CD4-positive, alpha-beta T cell (primary cell): ENCODE measurements around the gene MPP3. TPM values are rescaled to one million over a fixed set of nuclear protein-coding genes. Genes with fewer than 3 reads are reported as not detected.

Experiments
- ATAC-seq: fragments of 200-7000 bp; cut with Tn5 transposase; one replicate; pipeline ENCODE4 v1.10.0; 2022; ENCODE audit warnings: mild to moderate bottlenecking; ENCODE audit not compliant: poor library complexity
- CTCF ChIA-PET: fragments of 350-600 bp; sonication (Branson Sonifier 250); formaldehyde crosslinking; loops from one replicate; lab custom pipeline; 2021; ENCODE audit warnings: antibody characterized with exemption, inconsistent platforms; lab: Charles Lee
- POLR2A ChIA-PET: fragments of 350-600 bp; sonication (Branson Sonifier 250); formaldehyde crosslinking; loops from one replicate; lab custom pipeline; 2021; ENCODE audit warnings: antibody characterized with exemption, inconsistent platforms; lab: Charles Lee
- DNase-seq, 14 experiments: peaks; one replicate each; pipeline ENCODE4 v3.0.0-alpha.2; 2013 to 2020; ENCODE audit warnings: mixed read lengths in 2 of 14
- H3K27ac ChIP-seq, 2 donors: one replicate each; pipeline versions ENCODE4 v1.5.1 to v1.7.0; 2013; ENCODE audit warnings: low read length in 2 of 2, low read depth in 1 of 2, mild to moderate bottlenecking in 1 of 2
- H3K27me3 ChIP-seq, 2 experiments: 1 replicate in 1 of 2; 2 replicates in 1 of 2; pipeline versions ENCODE4 v1.6.1 to v1.7.0; 2013; ENCODE audit warnings: low read length in 2 of 2, control low read depth in 1 of 2, mild to moderate bottlenecking in 1 of 2, moderate library complexity in 1 of 2; ENCODE audit not compliant: insufficient read depth in 2 of 2, control insufficient read depth in 1 of 2
- H3K36me3 ChIP-seq: one replicate; pipeline ENCODE4 v1.6.1; 2013; ENCODE audit warnings: low read length, control low read depth; ENCODE audit not compliant: insufficient read depth
- H3K4me1 ChIP-seq: one replicate; pipeline ENCODE4 v1.6.1; 2013; ENCODE audit warnings: low read length, control low read depth; ENCODE audit not compliant: insufficient read depth
- H3K4me3 ChIP-seq: one replicate; pipeline ENCODE4 v1.5.1; 2013; ENCODE audit warnings: mild to moderate bottlenecking, low read length, moderate library complexity
- H3K9me3 ChIP-seq, 2 experiments: 1 replicate in 1 of 2; 2 replicates in 1 of 2; pipeline versions ENCODE4 v1.6.1 to v1.7.0; 2013; ENCODE audit warnings: low read length in 2 of 2, mild to moderate bottlenecking in 2 of 2, control low read depth in 1 of 2, moderate library complexity in 1 of 2; ENCODE audit not compliant: control insufficient read depth in 1 of 2, insufficient read depth in 1 of 2
- H3K27ac Mint-ChIP-seq: one replicate; pipeline ENCODE4 v1.8.0; 2020; ENCODE audit warnings: mixed read lengths
- H3K27me3 Mint-ChIP-seq: one replicate; pipeline ENCODE4 v1.8.0; 2021; ENCODE audit warnings: mixed read lengths
- H3K36me3 Mint-ChIP-seq: one replicate; pipeline ENCODE4 v1.8.0; 2021; ENCODE audit warnings: low read depth, mixed read lengths
- H3K4me1 Mint-ChIP-seq: one replicate; pipeline ENCODE4 v1.8.0; 2021; ENCODE audit warnings: low read depth, mixed read lengths
- H3K4me3 Mint-ChIP-seq: one replicate; pipeline ENCODE4 v1.8.0; 2020; ENCODE audit warnings: mild to moderate bottlenecking, mixed read lengths
- H3K9me3 Mint-ChIP-seq: one replicate; pipeline ENCODE4 v1.8.0; 2020; ENCODE audit warnings: mixed read lengths
- intact Hi-C, 2 experiments: fragments of 100-400 bp; cut with DNase I in 1 of 2; cut with micrococcal nuclease in 1 of 2; formaldehyde crosslinking; loops; one replicate each; pipeline versions ENCODE4 v1.15.1 to v1.9.0; 2023 to 2025; cut with DNase I, micrococcal nuclease
- total RNA-seq, 174 experiments: library from RNA in 2 of 174; stranded (reverse) in 2 of 174; gene quantifications; one replicate each; pipeline ENCODE4 v1.2.3 and lab custom pipeline; 2021 to 2026
- TF ChIP-seq, protein P1 (sequence below): fragments of 200-600 bp; IDR thresholded peaks from one replicate; pipeline ENCODE4 v1.8.0; 2022; ENCODE audit warnings: antibody characterized with exemption, mild to moderate bottlenecking

The MPP3 gene
- total RNA-seq, 2 experiments from 2014 or later, result 0.14 TPM; not detected in 1

DNA sequence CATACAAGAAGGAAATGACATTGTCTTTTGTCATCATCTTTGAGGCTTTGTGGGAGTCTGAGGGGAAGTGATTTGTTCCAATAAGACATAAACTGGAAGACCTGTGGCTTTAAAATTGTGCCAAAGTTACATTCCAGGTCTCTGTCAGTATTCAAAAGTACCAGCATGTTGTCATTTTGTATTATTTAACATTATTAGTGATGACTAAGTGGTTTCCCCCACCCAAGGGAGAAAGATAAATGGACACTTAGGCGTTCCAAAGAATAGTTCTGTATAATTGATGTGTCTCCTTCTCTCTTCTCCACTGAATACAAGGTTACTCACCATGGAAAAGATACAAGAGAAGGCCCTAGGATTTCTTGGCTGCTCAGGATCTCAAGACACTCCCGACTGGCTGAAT is 48.9 kb downstream of the MPP3 start:
- no peaks in the 10 kb centered on the region for H3K9me3 Mint-ChIP-seq
- CTCF ChIA-PET, result no interaction called here
- H3K4me1 Mint-ChIP-seq, result peaks cover 8% of the 10 kb centered on the region
- Histone ChIP-seq H3K27me3 (peaks cover 10 to 23% of the 10 kb centered on the region in 2 experiments), H3K36me3 (no peaks in the 10 kb centered on the region), H3K9me3 (no peaks in the 10 kb centered on the region), H3K27ac (no peak overlapping the region), H3K4me1 (peaks cover 8% of the 10 kb centered on the region), H3K4me3 (no peak overlapping the region)
- H3K4me3 Mint-ChIP-seq, result no peak overlapping the region
- ATAC-seq (no peak), DNase-seq (no peak)
- intact Hi-C loops, result no loop called here
- POLR2A ChIA-PET, result no interaction called here
- H3K27ac Mint-ChIP-seq, result no peak overlapping the region
- peaks cover 57% of the 10 kb centered on the region for H3K27me3 Mint-ChIP-seq
- H3K36me3 Mint-ChIP-seq, result no peaks in the 10 kb centered on the region
- TF ChIP-seq, protein P1, sequence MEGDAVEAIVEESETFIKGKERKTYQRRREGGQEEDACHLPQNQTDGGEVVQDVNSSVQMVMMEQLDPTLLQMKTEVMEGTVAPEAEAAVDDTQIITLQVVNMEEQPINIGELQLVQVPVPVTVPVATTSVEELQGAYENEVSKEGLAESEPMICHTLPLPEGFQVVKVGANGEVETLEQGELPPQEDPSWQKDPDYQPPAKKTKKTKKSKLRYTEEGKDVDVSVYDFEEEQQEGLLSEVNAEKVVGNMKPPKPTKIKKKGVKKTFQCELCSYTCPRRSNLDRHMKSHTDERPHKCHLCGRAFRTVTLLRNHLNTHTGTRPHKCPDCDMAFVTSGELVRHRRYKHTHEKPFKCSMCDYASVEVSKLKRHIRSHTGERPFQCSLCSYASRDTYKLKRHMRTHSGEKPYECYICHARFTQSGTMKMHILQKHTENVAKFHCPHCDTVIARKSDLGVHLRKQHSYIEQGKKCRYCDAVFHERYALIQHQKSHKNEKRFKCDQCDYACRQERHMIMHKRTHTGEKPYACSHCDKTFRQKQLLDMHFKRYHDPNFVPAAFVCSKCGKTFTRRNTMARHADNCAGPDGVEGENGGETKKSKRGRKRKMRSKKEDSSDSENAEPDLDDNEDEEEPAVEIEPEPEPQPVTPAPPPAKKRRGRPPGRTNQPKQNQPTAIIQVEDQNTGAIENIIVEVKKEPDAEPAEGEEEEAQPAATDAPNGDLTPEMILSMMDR, result no peak

DNA sequence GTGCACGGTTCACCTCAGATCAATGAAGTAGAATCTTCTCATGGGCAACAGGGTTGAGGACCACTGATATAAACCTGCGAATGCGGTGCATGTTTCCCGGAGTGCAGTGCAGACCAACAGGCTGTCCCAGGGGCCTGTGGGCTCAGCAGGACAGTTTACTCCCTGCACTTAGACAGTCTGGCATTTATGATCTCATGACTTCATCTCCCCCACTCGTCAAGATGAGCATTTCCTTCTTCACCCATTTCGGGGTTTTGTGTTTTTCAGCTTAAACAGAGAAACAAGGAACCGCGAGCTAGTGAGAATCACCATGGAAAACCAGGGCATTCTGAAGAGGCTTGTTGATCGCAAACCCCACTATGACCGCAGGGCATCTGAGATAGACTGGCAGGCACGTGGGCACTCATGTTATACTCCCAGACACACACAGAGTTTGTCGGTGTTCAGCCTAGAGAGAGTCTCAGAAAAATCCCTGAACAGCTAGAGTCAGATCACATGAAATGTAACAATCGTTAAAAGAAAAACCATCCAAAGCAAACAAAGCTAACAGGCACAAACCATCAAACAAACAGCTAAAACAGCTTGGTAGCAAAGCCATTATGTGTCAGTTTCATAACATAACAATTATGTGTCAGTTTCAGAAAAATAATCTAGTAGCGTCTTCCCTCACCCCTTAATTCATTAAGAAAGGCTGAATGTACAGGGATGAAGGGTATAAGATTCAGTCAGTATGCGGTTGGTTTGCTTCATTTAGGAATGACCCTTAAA is 49.8 kb downstream of the MPP3 start:
- Histone ChIP-seq H3K27ac (no peak overlapping the region), H3K36me3 (no peaks in the 10 kb centered on the region), H3K4me3 (no peak overlapping the region), H3K4me1 (peaks cover 12% of the 10 kb centered on the region), H3K27me3 (peaks cover 8 to 23% of the 10 kb centered on the region in 2 experiments), H3K9me3 (no peaks in the 10 kb centered on the region)
- no peak overlapping the region for H3K27ac Mint-ChIP-seq
- no peaks in the 10 kb centered on the region for H3K36me3 Mint-ChIP-seq
- ATAC-seq (no peak), DNase-seq (no peak)
- intact Hi-C loops, result no loop called here
- ChIA-PET CTCF (interaction anchor here (0.8 to 1.7 kb wide), 2 partner anchors 63 to 110 kb away, joined by 3 to 5 read pairs; no protein-coding TSS in a partner anchor), POLR2A (no interaction called here)
- H3K4me3 Mint-ChIP-seq, result no peak overlapping the region
- TF ChIP-seq, protein P1, result no peak
- H3K27me3 Mint-ChIP-seq, result peaks cover 57% of the 10 kb centered on the region
- H3K4me1 Mint-ChIP-seq, result peaks cover 8% of the 10 kb centered on the region
- H3K9me3 Mint-ChIP-seq, result no peaks in the 10 kb centered on the region

DNA sequence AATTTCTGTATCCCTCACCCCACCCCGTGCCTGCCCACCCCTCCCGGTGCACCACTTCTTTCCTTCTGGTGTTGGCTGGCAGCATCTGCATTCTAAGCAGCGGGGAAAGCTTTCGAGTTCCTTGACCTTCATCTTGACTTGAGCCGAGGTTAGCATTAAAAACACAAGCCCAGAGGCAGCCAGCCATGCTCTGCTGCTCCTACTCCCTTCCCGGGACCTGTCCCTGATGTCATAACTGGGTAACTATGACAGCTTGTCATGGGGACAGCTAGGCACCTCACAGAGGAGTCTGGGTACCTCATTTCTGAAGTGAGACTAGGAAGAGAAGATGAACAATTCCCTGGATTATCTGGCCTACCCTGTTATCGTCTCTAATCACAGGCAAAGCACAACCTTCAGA is 52.8 kb downstream of the MPP3 start, which contains the start of gene CFAP97D1:
CFAP97D1 (plus strand) TSS at position 301 of the 400 bp plus-strand sequence; CDS start at position 329, 28 bp downstream.
- no peak for ATAC-seq
- Mint-ChIP-seq H3K4me1 (peaks cover 8% of the 10 kb centered on the region), H3K4me3 (peak within 1 kb of the TSS; percentile 87), H3K27ac (peak within 1 kb of the TSS; percentile 36), H3K9me3 (no peaks in the 10 kb centered on the region), H3K36me3 (no peaks in the 10 kb centered on the region), H3K27me3 (peaks cover 48% of the 10 kb centered on the region)
- intact Hi-C loops, result no loop called here
- no peaks in the 10 kb centered on the region for H3K36me3 ChIP-seq
- DNase-seq, result no peak
- CTCF ChIA-PET, result interaction anchor here (1.2 kb wide), 1 partner anchor 14 kb away, joined by 3 read pairs; no protein-coding TSS in a partner anchor
- POLR2A ChIA-PET, result no interaction called here
- TF ChIP-seq, protein P1, result no peak
- H3K4me3 ChIP-seq, result peak within 1 kb of the TSS; percentile 65
- H3K4me1 ChIP-seq, result peaks cover 21% of the 10 kb centered on the region
- peaks cover 6 to 23% of the 10 kb centered on the region in 2 experiments for H3K27me3 ChIP-seq
- H3K27ac ChIP-seq, result no peak within 1 kb of the TSS
- no peaks in the 10 kb centered on the region for H3K9me3 ChIP-seq
